GM12878 (cell line): Measurements from ENCODE around the gene BCKDHA. TPM values are rescaled to one million over a fixed set of nuclear protein-coding genes. Genes with fewer than 3 reads are reported as not detected.

Source experiments
- CEBPB ChIP-seq, 2 experiments: fragments of 150-350 bp in 1 of 2; IDR thresholded peaks; 2 replicates each; pipeline ENCODE4 v1.6.1; 2012 to 2014; ENCODE audit warnings: low read depth in 2 of 2, low read length in 2 of 2, borderline replicate concordance in 1 of 2, inconsistent platforms in 1 of 2
- CEBPZ ChIP-seq: fragments of 150-350 bp; IDR thresholded peaks from 2 replicates; pipeline ENCODE4 v1.6.1; 2016; ENCODE audit warnings: low read depth, low read length
- CREM ChIP-seq: IDR thresholded peaks from 2 replicates; pipeline ENCODE4 v1.6.1; 2014; ENCODE audit warnings: antibody characterized with exemption, low read depth
- E2F4 ChIP-seq: IDR thresholded peaks from 2 replicates; pipeline ENCODE4 v1.6.1; 2012; ENCODE audit warnings: low read depth, low read length, improper control_type of control experiment
- GABPA ChIP-seq: IDR thresholded peaks from 2 replicates; pipeline ENCODE4 v1.6.1; 2014; ENCODE audit warnings: antibody characterized with exemption, low read depth, mild to moderate bottlenecking, inconsistent platforms
- HDAC6 ChIP-seq: fragments of 200-600 bp; sonication (generic); IDR thresholded peaks from one replicate; pipeline ENCODE4 v1.8.0; 2017; ENCODE audit warnings: antibody characterized with exemption; ENCODE audit not compliant: unreplicated experiment
- IRF4 ChIP-seq: IDR thresholded peaks from 2 replicates; pipeline ENCODE4 v1.6.1; 2011; ENCODE audit warnings: low read depth, low read length
- JUNB ChIP-seq: IDR thresholded peaks from 2 replicates; pipeline ENCODE4 v1.6.1; 2016; ENCODE audit warnings: antibody characterized with exemption, mild to moderate bottlenecking
- NFXL1 ChIP-seq: fragments of 450-650 bp; IDR thresholded peaks from 2 replicates; pipeline ENCODE4 v1.6.1; 2017; ENCODE audit warnings: antibody characterized with exemption, mild to moderate bottlenecking, borderline replicate concordance
- RB1 ChIP-seq: fragments of 450-650 bp; formaldehyde crosslinking; IDR thresholded peaks from 2 replicates; pipeline ENCODE4 v1.6.1; 2017; ENCODE audit warnings: mild to moderate bottlenecking, borderline replicate concordance
- WRNIP1 ChIP-seq: IDR thresholded peaks from 2 replicates; pipeline ENCODE4 v1.6.1; 2011; ENCODE audit warnings: low read depth, low read length, improper control_type of control experiment, borderline replicate concordance
- ZNF592 ChIP-seq: fragments of 450-650 bp; IDR thresholded peaks from 2 replicates; pipeline ENCODE4 v1.6.1; 2017; ENCODE audit warnings: mild to moderate bottlenecking, moderate library complexity
- polyA plus RNA-seq, 11 experiments: library from polyadenylated mRNA; depleted of rRNA in 4 of 11; unstranded in 6 of 11; stranded (reverse) in 5 of 11; fragments of >200 nt; fragmentation: Nextera tagmentation in 4 of 11; fragmentation: Illumina TruSeq in 1 of 11; extraction: Ambion mirVana in 4 of 11; extraction: Trizol in 1 of 11; gene quantifications; 1 replicate in 1 of 11; 2 replicates in 10 of 11; pipeline versions ENCODE4 v1.2.1 to v1.2.3, GENCODE V29; 2011 to 2016; ENCODE audit warnings: inconsistent platforms in 2 of 11, missing spikeins in 2 of 11, low read depth in 1 of 11
- total RNA-seq, 4 experiments: library from RNA; depleted of rRNA in 3 of 4; stranded (reverse); fragments of >200 nt in 3 of 4; fragmentation: Illumina TruSeq in 1 of 4; extraction: Trizol in 1 of 4; gene quantifications; 2 replicates each; pipeline versions ENCODE4 v1.2.1 to v1.2.3, GENCODE V29; 2013 to 2021

The BCKDHA gene
- total and polyA plus RNA-seq, 10 of the 15 experiments (the other 5 are each of a cell fraction or from before 2014, with no cell fraction given), result 9.9 to 107 (median 46.4) TPM

GRCh38 chr19:41355035-41355434 lies 42.6 kb upstream of the BCKDHA start (continued):
- TF ChIP-seq ZNF592 (no peak), CREM (no peak), HDAC6 (no peak), WRNIP1 (no peak), RB1 (no peak), NFXL1 (no peak), IRF4 (no peak), E2F4 (no peak), GABPA (no peak), JUNB (no peak), CEBPB (IDR thresholded peaks at IDR 0.05; ENCODE audit: borderline replicate concordance in 1 of 2, low read depth in 2 of 2, low read length in 2 of 2) (no peak), CEBPZ (no peak)
